GM12873 (cell line): ENCODE data around the gene CACNA2D3.

Experiments used
- TF ChIP-seq, protein P1 (sequence below): IDR thresholded peaks from 2 replicates; pipeline ENCODE4 v1.5.1; 2012; ENCODE audit warnings: low read depth, mild to moderate bottlenecking, moderate library complexity, low read length, control low read depth; ENCODE audit not compliant: insufficient read depth; ENCODE audit errors: missing control alignments

CACNA2D3 gene

DNA sequence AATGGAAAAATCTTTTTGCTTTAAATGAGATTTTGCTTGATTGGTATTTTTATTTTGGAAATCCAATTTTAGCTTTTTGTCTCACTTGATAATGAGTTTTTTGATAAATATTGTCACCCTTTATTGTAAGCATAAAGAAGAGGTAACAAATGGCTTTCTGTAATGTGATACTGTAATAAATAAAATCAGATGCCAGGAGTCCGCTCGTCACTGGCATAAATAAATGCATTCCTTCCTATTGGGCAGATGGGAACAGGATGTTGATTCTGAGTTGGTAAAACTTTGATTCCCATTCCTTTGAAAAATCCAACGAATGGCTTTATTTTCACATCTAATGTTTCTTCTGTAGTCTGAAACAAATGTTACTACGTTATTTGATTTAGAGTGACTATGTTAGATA, 59.9 kb downstream of the CACNA2D3 start:
- TF ChIP-seq, protein P1, sequence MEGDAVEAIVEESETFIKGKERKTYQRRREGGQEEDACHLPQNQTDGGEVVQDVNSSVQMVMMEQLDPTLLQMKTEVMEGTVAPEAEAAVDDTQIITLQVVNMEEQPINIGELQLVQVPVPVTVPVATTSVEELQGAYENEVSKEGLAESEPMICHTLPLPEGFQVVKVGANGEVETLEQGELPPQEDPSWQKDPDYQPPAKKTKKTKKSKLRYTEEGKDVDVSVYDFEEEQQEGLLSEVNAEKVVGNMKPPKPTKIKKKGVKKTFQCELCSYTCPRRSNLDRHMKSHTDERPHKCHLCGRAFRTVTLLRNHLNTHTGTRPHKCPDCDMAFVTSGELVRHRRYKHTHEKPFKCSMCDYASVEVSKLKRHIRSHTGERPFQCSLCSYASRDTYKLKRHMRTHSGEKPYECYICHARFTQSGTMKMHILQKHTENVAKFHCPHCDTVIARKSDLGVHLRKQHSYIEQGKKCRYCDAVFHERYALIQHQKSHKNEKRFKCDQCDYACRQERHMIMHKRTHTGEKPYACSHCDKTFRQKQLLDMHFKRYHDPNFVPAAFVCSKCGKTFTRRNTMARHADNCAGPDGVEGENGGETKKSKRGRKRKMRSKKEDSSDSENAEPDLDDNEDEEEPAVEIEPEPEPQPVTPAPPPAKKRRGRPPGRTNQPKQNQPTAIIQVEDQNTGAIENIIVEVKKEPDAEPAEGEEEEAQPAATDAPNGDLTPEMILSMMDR: no peak

DNA sequence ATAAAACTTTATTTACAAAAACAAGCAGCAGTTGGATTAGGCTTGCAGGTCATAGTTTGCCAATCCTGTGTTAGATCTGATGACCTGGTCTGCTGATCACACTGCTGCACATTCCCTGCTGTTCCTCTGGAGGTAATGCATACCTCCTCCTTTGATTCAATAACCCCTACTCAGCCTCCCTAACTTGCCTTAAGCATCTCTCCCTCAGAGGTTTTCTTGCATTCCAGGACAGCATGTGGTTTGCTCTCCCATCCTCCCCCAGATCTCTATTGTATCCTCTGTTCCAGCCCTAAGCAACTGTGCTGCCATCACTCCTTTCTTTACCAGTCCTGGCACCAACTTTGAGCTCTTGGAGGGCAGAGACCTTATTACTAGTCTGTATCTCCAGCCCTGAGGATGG, 63.4 kb downstream of the CACNA2D3 start:
- TF ChIP-seq, protein P1: no peak

DNA sequence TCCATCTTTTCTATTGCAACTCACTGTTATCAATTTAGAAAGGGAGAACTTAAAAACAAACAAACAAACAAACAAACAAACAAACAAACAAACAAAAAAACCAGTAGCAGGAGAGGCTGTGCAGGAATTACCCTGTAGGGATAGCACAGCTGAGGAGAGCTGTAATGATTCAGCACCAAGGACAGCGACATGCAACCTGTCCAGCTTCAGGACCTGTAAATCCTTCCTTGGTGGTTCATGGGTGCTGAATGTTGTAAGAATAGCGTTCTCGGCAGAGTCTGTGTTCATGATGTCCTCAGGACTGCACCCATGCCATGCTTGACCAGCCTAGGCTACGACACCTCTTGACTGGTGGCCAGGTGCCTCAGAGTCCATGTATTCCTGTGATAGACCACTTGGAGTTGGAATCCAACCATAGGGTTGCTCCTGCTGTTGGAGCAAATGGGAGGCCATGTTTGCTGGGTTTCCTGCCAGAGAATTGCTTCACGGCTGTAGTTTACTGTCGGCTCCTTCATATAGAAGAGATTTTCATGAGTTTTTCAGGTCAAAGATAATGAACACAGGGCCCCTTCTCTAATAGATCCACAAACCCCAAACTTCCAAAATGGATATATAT, 65.9 kb downstream of the CACNA2D3 start:
- TF ChIP-seq, protein P1: no peak

DNA sequence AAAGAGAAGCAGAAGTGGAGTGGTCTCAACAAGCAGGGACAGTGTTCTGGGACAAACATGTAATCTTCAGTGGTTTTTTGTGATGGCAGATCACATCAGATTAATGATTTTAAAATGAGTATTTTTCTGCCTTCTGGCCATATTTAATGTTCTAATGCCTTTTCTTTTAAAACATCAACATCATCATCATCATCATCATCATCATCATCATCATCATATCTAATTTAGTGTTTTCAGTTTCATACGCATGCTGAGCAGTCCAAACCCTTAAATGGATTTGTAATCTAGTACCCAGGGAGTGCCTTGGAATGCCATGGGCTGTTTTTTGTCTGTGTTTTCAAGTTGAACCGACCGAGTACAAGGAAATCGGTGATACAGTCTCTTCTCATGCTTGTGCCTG, 68.9 kb downstream of the CACNA2D3 start:
- TF ChIP-seq, protein P1: no peak

DNA sequence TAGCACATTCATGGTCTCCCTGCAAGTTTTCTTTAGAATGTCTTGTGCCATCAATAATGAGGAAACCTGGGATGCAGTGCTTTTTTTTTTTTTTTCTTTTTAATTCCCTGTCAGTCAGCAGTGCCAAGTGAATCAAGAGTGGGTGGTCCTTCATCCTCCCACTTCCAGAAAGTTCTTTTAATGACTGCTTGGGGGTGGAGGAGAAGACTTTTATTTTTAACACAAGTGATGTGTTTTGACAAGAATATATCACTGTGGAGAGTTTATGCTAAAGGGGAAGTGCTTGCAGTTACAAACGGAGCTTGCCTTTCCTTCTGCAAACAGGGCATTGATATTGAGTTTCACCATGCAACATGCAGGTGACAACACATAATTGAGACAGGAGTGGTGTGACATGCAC, 69.7 kb downstream of the CACNA2D3 start:
- TF ChIP-seq, protein P1: no peak

DNA sequence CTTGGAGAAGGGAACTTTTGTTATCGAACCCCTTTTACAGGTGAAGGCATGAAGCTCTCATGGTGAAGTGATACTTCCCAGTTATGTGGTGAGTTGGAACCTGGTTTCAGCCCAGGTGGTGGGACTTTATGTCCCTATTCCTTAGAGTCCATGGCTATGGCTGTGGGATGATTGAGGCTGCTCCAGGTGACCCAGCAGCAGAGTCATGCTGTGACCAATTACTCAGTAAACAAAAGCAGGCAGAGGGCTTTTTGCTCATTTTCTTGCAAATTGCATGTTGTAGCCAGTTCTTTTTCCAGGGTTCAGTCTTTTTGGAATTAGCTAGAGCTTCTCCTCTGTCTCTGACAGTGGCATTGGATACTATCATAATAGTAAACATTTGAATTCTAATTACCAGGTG, 70.7 kb downstream of the CACNA2D3 start:
- TF ChIP-seq, protein P1: no peak

DNA sequence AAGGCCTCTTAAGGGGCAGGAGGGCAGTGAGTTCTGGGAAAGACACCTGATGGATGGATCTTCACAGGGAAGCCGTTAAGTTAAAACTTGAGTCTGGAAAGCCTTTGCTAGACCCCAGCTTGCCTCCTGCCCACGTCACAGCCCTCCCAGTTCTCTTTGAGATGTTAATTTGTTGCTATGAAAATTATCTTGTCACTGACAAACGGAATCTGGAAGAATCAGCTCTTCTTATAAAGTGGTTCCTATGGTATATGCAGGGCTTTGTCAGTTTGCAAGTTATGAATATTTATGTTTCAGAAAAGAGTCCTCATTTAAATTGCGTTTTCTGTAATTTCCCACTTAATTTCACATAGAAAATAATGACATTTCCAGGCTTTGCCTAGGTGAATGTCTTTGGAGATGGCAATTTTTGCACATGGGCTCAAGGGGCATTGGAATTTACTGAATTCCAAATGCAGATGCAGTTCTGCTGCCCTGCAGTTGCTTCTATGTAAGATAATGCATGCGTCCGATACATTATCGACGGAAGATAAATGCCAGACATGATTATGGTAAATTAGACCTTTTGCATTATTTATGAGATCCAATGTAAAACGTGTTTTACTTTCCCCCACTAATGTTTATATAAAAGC, 74.1 kb downstream of the CACNA2D3 start:
- TF ChIP-seq, protein P1: no peak

DNA sequence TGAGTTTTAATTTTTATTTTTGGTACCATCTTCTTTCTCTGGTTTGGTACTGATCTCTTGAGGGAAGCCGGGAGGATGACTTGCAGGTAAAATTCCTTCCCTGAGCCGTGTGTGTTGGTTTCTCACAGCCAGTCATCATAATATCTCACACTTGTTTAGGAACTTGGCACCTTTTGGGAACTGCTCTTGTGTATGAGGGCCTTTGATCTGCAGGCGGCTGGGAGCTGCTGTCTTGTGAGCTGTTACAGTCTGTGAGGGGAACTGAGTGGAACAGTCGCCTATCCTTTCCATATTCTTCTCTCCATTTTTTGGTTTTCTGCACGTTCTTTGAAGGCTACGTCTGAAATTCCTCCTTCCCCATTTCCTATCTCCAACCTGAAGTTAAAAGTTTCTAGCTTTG, 75.2 kb downstream of the CACNA2D3 start:
- TF ChIP-seq, protein P1: no peak
